Glutamatergic neuron (in vitro differentiated cells): ENCODE measurements around the gene RAB31. TPM values are rescaled to one million over a fixed set of nuclear protein-coding genes. Genes with fewer than 3 reads are reported as not detected.

Experiments used
- DNase-seq: peaks from one replicate; pipeline ENCODE4 v3.0.0; 2022
- H3K27ac Mint-ChIP-seq: one replicate; pipeline ENCODE4 v1.8.0; 2020; ENCODE audit warnings: mild to moderate bottlenecking, mixed read lengths, inconsistent platforms; ENCODE audit not compliant: unreplicated experiment
- H3K27me3 Mint-ChIP-seq: one replicate; pipeline ENCODE4 v1.8.0; 2020; ENCODE audit warnings: mild to moderate bottlenecking, moderate library complexity, mixed read lengths, inconsistent platforms; ENCODE audit not compliant: unreplicated experiment
- H3K36me3 Mint-ChIP-seq: one replicate; pipeline ENCODE4 v1.8.0; 2020; ENCODE audit warnings: mild to moderate bottlenecking, mixed read lengths, inconsistent platforms; ENCODE audit not compliant: unreplicated experiment
- H3K4me1 Mint-ChIP-seq: one replicate; pipeline ENCODE4 v1.8.0; 2020; ENCODE audit warnings: mild to moderate bottlenecking, low read depth, mixed read lengths, inconsistent platforms; ENCODE audit not compliant: unreplicated experiment
- H3K4me3 Mint-ChIP-seq: one replicate; pipeline ENCODE4 v1.8.0; 2020; ENCODE audit warnings: mild to moderate bottlenecking, mixed read lengths, inconsistent platforms; ENCODE audit not compliant: unreplicated experiment
- H3K9me3 Mint-ChIP-seq: one replicate; pipeline ENCODE4 v1.8.0; 2020; ENCODE audit warnings: mild to moderate bottlenecking, moderate library complexity, mixed read lengths, inconsistent platforms; ENCODE audit not compliant: unreplicated experiment
- total RNA-seq: library from RNA; stranded (reverse); fragmentation: NEBNext Ultra II Directional; extraction: Animal tissue kit (Norgen Biotek cat#: 25700); gene quantifications from one replicate; pipeline ENCODE4 v1.2.1, GENCODE V29; 2021; ENCODE audit not compliant: unreplicated experiment
- TF ChIP-seq, protein P1 (sequence below): fragments of 200-600 bp; sonication (generic); IDR thresholded peaks from one replicate; pipeline ENCODE4 v1.5.0; 2021; ENCODE audit not compliant: partially characterized antibody, unreplicated experiment

Gene RAB31
- total RNA-seq, 1 donor from 2014 or later, result 4.1 TPM

DNA sequence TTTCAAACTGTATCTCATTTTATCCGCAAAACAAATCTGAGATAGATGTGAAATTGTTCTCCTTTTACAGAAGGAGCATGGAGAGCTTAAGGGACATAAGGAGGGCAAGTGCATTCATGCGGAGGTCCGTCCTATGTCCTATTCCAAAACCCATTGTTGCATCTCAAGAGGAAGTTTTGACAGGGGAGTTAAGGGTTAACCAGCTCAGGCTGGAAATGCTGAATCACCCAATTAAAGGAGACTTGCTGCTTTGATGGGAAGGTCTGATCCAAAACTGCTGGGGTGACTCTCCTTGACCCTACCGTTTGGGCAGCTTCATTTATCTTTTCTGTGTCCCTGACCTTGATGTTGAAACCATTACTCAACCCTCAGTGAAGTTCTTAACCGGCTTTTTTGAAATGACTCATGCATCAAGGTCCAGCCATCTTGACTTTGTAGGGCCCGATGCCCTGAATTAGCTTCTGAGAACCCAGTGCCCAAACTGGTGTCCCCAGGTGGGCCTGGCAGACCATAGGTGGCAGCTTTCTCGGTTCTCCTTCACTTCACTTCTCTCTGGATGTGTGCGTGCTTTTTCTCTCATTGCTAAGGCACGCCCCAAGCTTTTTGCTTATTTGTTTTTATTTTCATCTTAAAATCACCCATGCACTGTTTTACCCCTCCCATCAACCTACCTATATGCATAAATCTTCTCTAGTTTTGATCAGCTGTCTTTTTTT lies 161.8 kb downstream of the RAB31 start:
- DNase-seq, result no peak
- H3K27ac Mint-ChIP-seq, result no peak overlapping the region

DNA sequence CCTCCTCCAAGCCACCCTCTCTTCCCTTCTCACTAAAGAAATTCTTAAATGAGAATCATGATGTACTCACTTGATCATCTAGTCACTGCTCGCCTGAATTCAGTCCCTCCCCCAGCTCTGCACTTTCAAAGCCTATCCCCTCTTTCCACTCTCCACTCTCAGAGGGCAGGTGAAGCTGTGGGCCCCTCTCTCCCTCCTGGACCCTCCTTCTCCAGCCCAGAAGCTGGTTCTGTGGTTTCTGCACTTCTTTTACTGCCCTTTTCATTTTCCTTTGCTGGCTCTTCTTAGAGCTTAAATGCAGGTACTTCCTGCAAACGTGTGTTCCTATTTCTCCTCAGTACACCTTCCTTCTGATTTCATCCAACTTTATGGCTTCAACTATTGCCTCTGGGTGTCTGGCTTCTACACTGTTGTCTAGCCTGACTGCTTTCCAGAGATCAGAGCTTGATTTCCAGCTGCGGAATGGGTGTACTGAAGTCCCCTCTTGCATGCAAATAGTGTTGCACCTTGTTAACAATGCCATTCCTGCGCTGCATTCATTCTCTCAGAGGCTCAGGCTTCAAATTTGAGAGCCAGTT lies 162.4 kb downstream of the RAB31 start:
- no peak overlapping the region for H3K27ac Mint-ChIP-seq
- peaks cover 4% of the 10 kb centered on the region for H3K27me3 Mint-ChIP-seq
- TF ChIP-seq, protein P1, sequence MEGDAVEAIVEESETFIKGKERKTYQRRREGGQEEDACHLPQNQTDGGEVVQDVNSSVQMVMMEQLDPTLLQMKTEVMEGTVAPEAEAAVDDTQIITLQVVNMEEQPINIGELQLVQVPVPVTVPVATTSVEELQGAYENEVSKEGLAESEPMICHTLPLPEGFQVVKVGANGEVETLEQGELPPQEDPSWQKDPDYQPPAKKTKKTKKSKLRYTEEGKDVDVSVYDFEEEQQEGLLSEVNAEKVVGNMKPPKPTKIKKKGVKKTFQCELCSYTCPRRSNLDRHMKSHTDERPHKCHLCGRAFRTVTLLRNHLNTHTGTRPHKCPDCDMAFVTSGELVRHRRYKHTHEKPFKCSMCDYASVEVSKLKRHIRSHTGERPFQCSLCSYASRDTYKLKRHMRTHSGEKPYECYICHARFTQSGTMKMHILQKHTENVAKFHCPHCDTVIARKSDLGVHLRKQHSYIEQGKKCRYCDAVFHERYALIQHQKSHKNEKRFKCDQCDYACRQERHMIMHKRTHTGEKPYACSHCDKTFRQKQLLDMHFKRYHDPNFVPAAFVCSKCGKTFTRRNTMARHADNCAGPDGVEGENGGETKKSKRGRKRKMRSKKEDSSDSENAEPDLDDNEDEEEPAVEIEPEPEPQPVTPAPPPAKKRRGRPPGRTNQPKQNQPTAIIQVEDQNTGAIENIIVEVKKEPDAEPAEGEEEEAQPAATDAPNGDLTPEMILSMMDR, result no peak
- H3K4me1 Mint-ChIP-seq, result peaks cover 5% of the 10 kb centered on the region
- peaks cover 14% of the 10 kb centered on the region for H3K36me3 Mint-ChIP-seq
- DNase-seq, result no peak
- no peak overlapping the region for H3K4me3 Mint-ChIP-seq
- peaks cover 13% of the 10 kb centered on the region for H3K9me3 Mint-ChIP-seq

More for the DNA sequence above, 161.8 kb downstream of the RAB31 start:
- Mint-ChIP-seq H3K4me3 (no peak overlapping the region), H3K9me3 (peaks cover 15% of the 10 kb centered on the region), H3K27me3 (peaks cover 4% of the 10 kb centered on the region), H3K36me3 (peaks cover 18% of the 10 kb centered on the region), H3K4me1 (peaks cover 5% of the 10 kb centered on the region)
- TF ChIP-seq, protein P1, result no peak

DNA sequence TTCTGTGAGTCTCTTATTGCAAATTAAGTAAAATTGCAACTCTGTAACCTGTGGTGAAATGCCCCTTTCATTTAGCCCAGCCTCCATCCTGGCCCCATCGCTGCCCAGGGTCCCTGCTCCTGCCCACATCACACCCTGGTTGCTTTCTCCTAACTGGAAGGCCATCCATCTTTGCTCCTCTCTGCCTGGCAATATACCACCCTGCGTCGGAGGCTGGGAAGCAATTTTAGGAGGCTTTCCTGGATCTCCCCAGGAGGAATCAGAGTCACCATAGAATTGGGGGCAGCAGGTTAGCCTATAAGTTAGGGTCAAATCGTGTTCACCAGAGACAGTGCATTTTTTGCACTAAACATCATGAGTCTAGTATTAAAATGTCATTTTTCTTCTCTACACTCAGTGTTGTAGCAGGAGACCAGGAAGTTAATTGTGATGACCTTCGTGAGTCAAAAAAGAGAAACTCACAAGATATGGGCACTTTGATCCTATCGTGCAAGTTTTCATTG lies 163.2 kb downstream of the RAB31 start:
- DNase-seq, result no peak
- Mint-ChIP-seq H3K4me1 (peaks cover 5% of the 10 kb centered on the region), H3K36me3 (peaks cover 6% of the 10 kb centered on the region), H3K4me3 (no peak overlapping the region), H3K27me3 (peaks cover 2% of the 10 kb centered on the region), H3K9me3 (peaks cover 7% of the 10 kb centered on the region), H3K27ac (no peak overlapping the region)
- TF ChIP-seq, protein P1, result no peak

DNA sequence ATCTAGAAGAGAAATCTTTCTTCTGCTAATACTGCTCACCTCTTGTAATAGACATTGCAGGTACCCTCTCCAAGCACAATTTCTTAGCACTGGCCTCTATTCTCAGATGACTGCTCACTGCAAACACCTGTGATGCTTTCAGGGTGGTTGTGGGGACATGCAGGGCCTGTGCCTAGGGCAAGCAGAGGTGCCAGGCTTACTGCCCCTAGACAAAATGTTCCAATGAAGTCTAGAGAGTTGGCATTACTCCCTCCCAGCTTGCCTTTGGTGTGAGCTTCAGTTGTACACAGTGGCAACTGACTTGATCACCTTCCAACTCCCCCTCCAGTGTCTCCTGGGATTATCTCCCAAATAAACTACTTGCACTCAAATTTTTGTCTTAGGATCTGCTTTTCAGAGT lies 164.7 kb downstream of the RAB31 start:
- no peak overlapping the region for H3K4me3 Mint-ChIP-seq
- no peak overlapping the region for H3K27ac Mint-ChIP-seq
- H3K9me3 Mint-ChIP-seq, result peaks cover 6% of the 10 kb centered on the region
- H3K4me1 Mint-ChIP-seq, result peaks cover 5% of the 10 kb centered on the region
- H3K27me3 Mint-ChIP-seq, result peaks cover 2% of the 10 kb centered on the region
- no peaks in the 10 kb centered on the region for H3K36me3 Mint-ChIP-seq
- TF ChIP-seq, protein P1, result no peak
- no peak for DNase-seq

DNA sequence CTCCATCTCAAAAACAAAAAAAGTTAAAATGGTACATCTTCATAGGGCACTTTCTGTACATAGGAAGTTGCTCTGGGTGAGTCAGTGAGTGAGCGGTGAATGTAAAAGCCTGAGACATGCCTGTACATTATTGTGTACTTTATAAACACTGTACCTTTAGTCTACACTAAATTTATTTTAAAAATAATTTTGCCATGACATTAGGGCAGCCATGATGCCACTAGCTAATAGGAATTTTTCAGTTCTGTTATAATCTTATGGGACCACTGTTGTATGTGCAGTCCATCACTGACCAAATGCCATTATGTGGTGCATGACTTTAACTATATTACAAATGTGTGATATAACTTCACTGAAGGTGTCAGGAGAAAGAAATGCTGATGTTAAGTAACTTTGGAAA lies 166.6 kb downstream of the RAB31 start:
- H3K27me3 Mint-ChIP-seq, result peaks cover 2% of the 10 kb centered on the region
- no peak for DNase-seq
- H3K4me1 Mint-ChIP-seq, result peaks cover 5% of the 10 kb centered on the region
- TF ChIP-seq, protein P1, result no peak
- no peak overlapping the region for H3K4me3 Mint-ChIP-seq
- H3K9me3 Mint-ChIP-seq, result peaks cover 2% of the 10 kb centered on the region
- H3K27ac Mint-ChIP-seq, result no peak overlapping the region
- no peaks in the 10 kb centered on the region for H3K36me3 Mint-ChIP-seq
